IPS DF 19.7 (cell line): ENCODE data around the gene PRMT3.
"Not testable (repeated sequence)": the region's sequence is repeated elsewhere in the genome, so short reads cannot be mapped to it uniquely, and the experiment has no call there.

Experiments
- DNase-seq: peaks from one replicate; pipeline ENCODE4 v3.0.0-alpha.2; 2013; ENCODE audit warnings: low read depth, low spot score

Gene PRMT3

GRCh38 chr11:20512869-20513268 lies 125.4 kb downstream of the PRMT3 start:
- no peak for DNase-seq

GRCh38 chr11:20518323-20518834 lies 130.9 kb downstream of the PRMT3 start:
- DNase-seq: no peak

- no peak for DNase-seq
Observed at GRCh38 chr11:20522536-20522935, 135.0 kb downstream of the PRMT3 start.

GRCh38 chr11:20529757-20530156 lies 142.2 kb downstream of the PRMT3 start:
- DNase-seq: no peak

GRCh38 chr11:20530942-20531703 lies 143.6 kb downstream of the PRMT3 start:
- no peak for DNase-seq

GRCh38 chr11:20535271-20535881 lies 147.9 kb downstream of the PRMT3 start:
- DNase-seq: no peak

GRCh38 chr11:20536365-20536764 lies 148.8 kb downstream of the PRMT3 start:
- DNase-seq: no peak

GRCh38 chr11:20536784-20537183 lies 149.3 kb downstream of the PRMT3 start:
- no peak for DNase-seq

GRCh38 chr11:20541503-20541902 lies 154.0 kb downstream of the PRMT3 start:
- DNase-seq: no peak

- no peak for DNase-seq
Observed at GRCh38 chr11:20544603-20545237, 157.2 kb downstream of the PRMT3 start.

- DNase-seq: no peak
Observed at GRCh38 chr11:20547411-20547810, 159.9 kb downstream of the PRMT3 start.

- no peak for DNase-seq
Observed at GRCh38 chr11:20551096-20551495, 163.6 kb downstream of the PRMT3 start.

GRCh38 chr11:20555783-20556182 lies 168.3 kb downstream of the PRMT3 start:
- DNase-seq: no peak

- not testable (repeated sequence) for DNase-seq
Observed at GRCh38 chr11:20556396-20556795, 168.9 kb downstream of the PRMT3 start.

GRCh38 chr11:20558741-20559140 lies 171.2 kb downstream of the PRMT3 start:
- DNase-seq: no peak
